T-helper 2 cell treated with Interferon-gamma antibody and Interleukin-4, amounts not matched to agents 5 μg/mL and 100 μg/mL, for 36 hours (primary cell): ENCODE results near the gene GRID1.

ENCODE experiments used
- DNase-seq: peaks from one replicate; pipeline ENCODE4 v3.0.0; 2021; ENCODE audit warnings: low spot score
- H3K27ac Mint-ChIP-seq: one replicate; pipeline ENCODE4 v1.8.0; 2021; ENCODE audit warnings: mild to moderate bottlenecking, mixed read lengths
- H3K27me3 Mint-ChIP-seq: one replicate; pipeline ENCODE4 v1.8.0; 2021; ENCODE audit warnings: low read depth, mixed read lengths
- H3K36me3 Mint-ChIP-seq: one replicate; pipeline ENCODE4 v1.8.0; 2021; ENCODE audit warnings: low read depth, mixed read lengths
- H3K4me1 Mint-ChIP-seq: one replicate; pipeline ENCODE4 v1.8.0; 2021; ENCODE audit warnings: low read depth, mixed read lengths
- H3K4me3 Mint-ChIP-seq: one replicate; pipeline ENCODE4 v1.8.0; 2022; ENCODE audit warnings: mild to moderate bottlenecking, moderate library complexity, mixed read lengths
- H3K9me3 Mint-ChIP-seq: one replicate; pipeline ENCODE4 v1.8.0; 2021; ENCODE audit warnings: mixed read lengths

Gene GRID1

GRCh38 chr10:86194684-86195083 lies 171.9 kb downstream of the GRID1 start:
- no peaks in the 10 kb centered on the region for H3K27me3 Mint-ChIP-seq
- no peaks in the 10 kb centered on the region for H3K9me3 Mint-ChIP-seq
- no peak overlapping the region for H3K27ac Mint-ChIP-seq
- no peak for DNase-seq
- H3K36me3 Mint-ChIP-seq = no peaks in the 10 kb centered on the region
- no peak overlapping the region for H3K4me3 Mint-ChIP-seq
- no peaks in the 10 kb centered on the region for H3K4me1 Mint-ChIP-seq

- Mint-ChIP-seq H3K27me3 (peaks cover 3% of the 10 kb centered on the region), H3K36me3 (no peaks in the 10 kb centered on the region), H3K27ac (no peak overlapping the region), H3K9me3 (no peaks in the 10 kb centered on the region), H3K4me1 (no peaks in the 10 kb centered on the region), H3K4me3 (no peak overlapping the region)
- no peak for DNase-seq
Observed at GRCh38 chr10:86193841-86194240, 172.8 kb downstream of the GRID1 start.

GRCh38 chr10:86192691-86193090 lies 173.9 kb downstream of the GRID1 start:
- Mint-ChIP-seq H3K27me3 (peaks cover 3% of the 10 kb centered on the region), H3K4me3 (no peak overlapping the region), H3K9me3 (no peaks in the 10 kb centered on the region), H3K27ac (no peak overlapping the region), H3K4me1 (no peaks in the 10 kb centered on the region), H3K36me3 (no peaks in the 10 kb centered on the region)
- DNase-seq = no peak

- DNase-seq = no peak
- Mint-ChIP-seq H3K4me1 (no peaks in the 10 kb centered on the region), H3K27me3 (peaks cover 3% of the 10 kb centered on the region), H3K36me3 (no peaks in the 10 kb centered on the region), H3K27ac (no peak overlapping the region), H3K9me3 (no peaks in the 10 kb centered on the region), H3K4me3 (no peak overlapping the region)
Observed at GRCh38 chr10:86192147-86192546, 174.4 kb downstream of the GRID1 start.

GRCh38 chr10:86191686-86192085 lies 174.9 kb downstream of the GRID1 start:
- no peaks in the 10 kb centered on the region for H3K36me3 Mint-ChIP-seq
- no peaks in the 10 kb centered on the region for H3K9me3 Mint-ChIP-seq
- peaks cover under 1% of the 10 kb centered on the region for H3K4me1 Mint-ChIP-seq
- H3K27ac Mint-ChIP-seq = no peak overlapping the region
- peaks cover 3% of the 10 kb centered on the region for H3K27me3 Mint-ChIP-seq
- H3K4me3 Mint-ChIP-seq = no peak overlapping the region
- no peak for DNase-seq

GRCh38 chr10:86191166-86191565 lies 175.4 kb downstream of the GRID1 start:
- H3K4me3 Mint-ChIP-seq = no peak overlapping the region
- no peaks in the 10 kb centered on the region for H3K36me3 Mint-ChIP-seq
- H3K27ac Mint-ChIP-seq = no peak overlapping the region
- peaks cover 3% of the 10 kb centered on the region for H3K27me3 Mint-ChIP-seq
- no peak for DNase-seq
- peaks cover 5% of the 10 kb centered on the region for H3K4me1 Mint-ChIP-seq
- H3K9me3 Mint-ChIP-seq = no peaks in the 10 kb centered on the region

GRCh38 chr10:86190291-86190690 lies 176.3 kb downstream of the GRID1 start:
- no peaks in the 10 kb centered on the region for H3K36me3 Mint-ChIP-seq
- H3K9me3 Mint-ChIP-seq = no peaks in the 10 kb centered on the region
- H3K4me3 Mint-ChIP-seq = no peak overlapping the region
- no peak for DNase-seq
- H3K27ac Mint-ChIP-seq = no peak overlapping the region
- peaks cover 5% of the 10 kb centered on the region for H3K27me3 Mint-ChIP-seq
- H3K4me1 Mint-ChIP-seq = peaks cover 7% of the 10 kb centered on the region

GRCh38 chr10:86189891-86190290 lies 176.7 kb downstream of the GRID1 start:
- Mint-ChIP-seq H3K27ac (no peak overlapping the region), H3K36me3 (no peaks in the 10 kb centered on the region), H3K4me1 (peaks cover 7% of the 10 kb centered on the region), H3K27me3 (peaks cover 9% of the 10 kb centered on the region), H3K4me3 (no peak overlapping the region), H3K9me3 (no peaks in the 10 kb centered on the region)
- no peak for DNase-seq

- peaks cover 12% of the 10 kb centered on the region for H3K27me3 Mint-ChIP-seq
- H3K4me3 Mint-ChIP-seq = no peak overlapping the region
- H3K4me1 Mint-ChIP-seq = peaks cover 7% of the 10 kb centered on the region
- no peaks in the 10 kb centered on the region for H3K36me3 Mint-ChIP-seq
- DNase-seq = no peak
- H3K9me3 Mint-ChIP-seq = no peaks in the 10 kb centered on the region
- no peak overlapping the region for H3K27ac Mint-ChIP-seq
Observed at GRCh38 chr10:86188796-86189558, 177.6 kb downstream of the GRID1 start.

GRCh38 chr10:86188326-86188725 lies 178.3 kb downstream of the GRID1 start:
- H3K27ac Mint-ChIP-seq = no peak overlapping the region
- peaks cover 7% of the 10 kb centered on the region for H3K4me1 Mint-ChIP-seq
- peaks cover 12% of the 10 kb centered on the region for H3K27me3 Mint-ChIP-seq
- H3K36me3 Mint-ChIP-seq = no peaks in the 10 kb centered on the region
- DNase-seq = no peak
- no peak overlapping the region for H3K4me3 Mint-ChIP-seq
- no peaks in the 10 kb centered on the region for H3K9me3 Mint-ChIP-seq

- H3K4me1 Mint-ChIP-seq = peaks cover 7% of the 10 kb centered on the region
- H3K27me3 Mint-ChIP-seq = peaks cover 12% of the 10 kb centered on the region
- no peaks in the 10 kb centered on the region for H3K36me3 Mint-ChIP-seq
Observed at GRCh38 chr10:86187499-86188239, 178.9 kb downstream of the GRID1 start.

GRCh38 chr10:86186633-86187032 lies 180.0 kb downstream of the GRID1 start:
- peaks cover 12% of the 10 kb centered on the region for H3K27me3 Mint-ChIP-seq
- H3K9me3 Mint-ChIP-seq = no peaks in the 10 kb centered on the region
- H3K27ac Mint-ChIP-seq = no peak overlapping the region
- no peak overlapping the region for H3K4me3 Mint-ChIP-seq
- H3K4me1 Mint-ChIP-seq = peaks cover 7% of the 10 kb centered on the region
- peak; percentile 9 for DNase-seq
- no peaks in the 10 kb centered on the region for H3K36me3 Mint-ChIP-seq

More at GRCh38 chr10:86187499-86188239, 178.9 kb downstream of the GRID1 start:
- Mint-ChIP-seq H3K27ac (no peak overlapping the region), H3K4me3 (no peak overlapping the region), H3K9me3 (no peaks in the 10 kb centered on the region)
- DNase-seq = no peak

GRCh38 chr10:86182595-86182994 lies 184.0 kb downstream of the GRID1 start:
- peaks cover 7% of the 10 kb centered on the region for H3K4me1 Mint-ChIP-seq
- no peak overlapping the region for H3K4me3 Mint-ChIP-seq
- no peak for DNase-seq
- no peak overlapping the region for H3K27ac Mint-ChIP-seq
- peaks cover 9% of the 10 kb centered on the region for H3K27me3 Mint-ChIP-seq
- H3K36me3 Mint-ChIP-seq = no peaks in the 10 kb centered on the region
- no peaks in the 10 kb centered on the region for H3K9me3 Mint-ChIP-seq

- Mint-ChIP-seq H3K4me1 (peaks cover 7% of the 10 kb centered on the region), H3K27ac (no peak overlapping the region), H3K9me3 (no peaks in the 10 kb centered on the region), H3K36me3 (no peaks in the 10 kb centered on the region), H3K27me3 (peaks cover 9% of the 10 kb centered on the region), H3K4me3 (no peak overlapping the region)
- DNase-seq = no peak
Observed at GRCh38 chr10:86182150-86182549, 184.4 kb downstream of the GRID1 start.
